Ovary (tissue), 3 donors: ENCODE data around the gene CDHR2.

Experiments used
- EP300 ChIP-seq: sonication (generic); formaldehyde crosslinking; IDR thresholded peaks from one replicate; pipeline ENCODE4 v1.6.1; 2017; ENCODE audit warnings: antibody characterized with exemption
- TF ChIP-seq, protein P1 (sequence below), 3 donors: fragments of 450-650 bp in 2 of 3; fragments of 200-600 bp in 1 of 3; IDR thresholded peaks; one replicate each; pipeline versions ENCODE4 v1.5.1 to v1.8.0; 2016 to 2022; ENCODE audit warnings: antibody characterized with exemption in 3 of 3, mild to moderate bottlenecking in 1 of 3
- donor health status: DM: no; HTN: no; CAD: no.

DNA sequence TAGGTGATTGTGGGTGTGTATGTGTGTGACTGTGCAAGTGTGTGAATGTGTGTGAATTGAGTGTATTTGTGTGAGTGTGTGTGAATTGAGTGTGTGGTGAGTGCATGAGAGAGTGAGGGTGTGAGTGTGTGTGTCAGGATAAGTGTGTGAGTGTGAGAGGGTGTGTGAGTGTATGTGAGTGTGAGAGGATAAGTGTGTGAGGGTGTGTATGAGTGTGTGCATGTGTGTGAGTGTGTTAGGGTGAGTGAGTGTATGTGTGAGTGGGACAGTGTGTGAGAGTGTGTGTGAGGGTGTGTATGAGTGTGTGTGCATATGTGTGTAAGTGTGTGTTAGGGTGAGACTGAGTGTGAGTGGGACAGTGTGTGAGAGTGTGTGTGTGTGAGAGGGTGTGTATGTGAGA lies 39.2 kb downstream of the CDHR2 start:
- TF ChIP-seq, protein P1, sequence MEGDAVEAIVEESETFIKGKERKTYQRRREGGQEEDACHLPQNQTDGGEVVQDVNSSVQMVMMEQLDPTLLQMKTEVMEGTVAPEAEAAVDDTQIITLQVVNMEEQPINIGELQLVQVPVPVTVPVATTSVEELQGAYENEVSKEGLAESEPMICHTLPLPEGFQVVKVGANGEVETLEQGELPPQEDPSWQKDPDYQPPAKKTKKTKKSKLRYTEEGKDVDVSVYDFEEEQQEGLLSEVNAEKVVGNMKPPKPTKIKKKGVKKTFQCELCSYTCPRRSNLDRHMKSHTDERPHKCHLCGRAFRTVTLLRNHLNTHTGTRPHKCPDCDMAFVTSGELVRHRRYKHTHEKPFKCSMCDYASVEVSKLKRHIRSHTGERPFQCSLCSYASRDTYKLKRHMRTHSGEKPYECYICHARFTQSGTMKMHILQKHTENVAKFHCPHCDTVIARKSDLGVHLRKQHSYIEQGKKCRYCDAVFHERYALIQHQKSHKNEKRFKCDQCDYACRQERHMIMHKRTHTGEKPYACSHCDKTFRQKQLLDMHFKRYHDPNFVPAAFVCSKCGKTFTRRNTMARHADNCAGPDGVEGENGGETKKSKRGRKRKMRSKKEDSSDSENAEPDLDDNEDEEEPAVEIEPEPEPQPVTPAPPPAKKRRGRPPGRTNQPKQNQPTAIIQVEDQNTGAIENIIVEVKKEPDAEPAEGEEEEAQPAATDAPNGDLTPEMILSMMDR (IDR thresholded peaks at IDR 0.05), result no peak
- TF ChIP-seq EP300, result no peak
